HepG2 (cell line): ENCODE data around the gene GORASP2. TPM values are rescaled to one million over a fixed set of nuclear protein-coding genes. Genes with fewer than 3 reads are reported as not detected.

ENCODE experiments used
- FOXA1 ChIP-seq, 2 experiments: fragments of 450-650 bp in 1 of 2; sonication (generic) in 1 of 2; formaldehyde crosslinking in 1 of 2; IDR thresholded peaks; 2 replicates each; pipeline versions ENCODE4 v1.4.0 to v1.6.1; 2016 to 2020; ENCODE audit warnings: missing genetic modification reagents in 1 of 2
- FOXK2 ChIP-seq: fragments of 450-650 bp; IDR thresholded peaks from 2 replicates; pipeline ENCODE4 v1.6.1; 2016
- KAT8 ChIP-seq: IDR thresholded peaks from 2 replicates; pipeline ENCODE4 v1.6.1; 2016; ENCODE audit warnings: missing genetic modification reagents, missing compliant biosample characterization
- NCOA5 ChIP-seq: sonication (generic); formaldehyde crosslinking; IDR thresholded peaks from 2 replicates; pipeline ENCODE4 v1.4.0; 2020; ENCODE audit warnings: missing genetic modification reagents
- RBFOX2 ChIP-seq: fragments of 200-400 bp; formaldehyde crosslinking; IDR thresholded peaks from 2 replicates; pipeline ENCODE4 v1.6.1; 2017; ENCODE audit warnings: low read depth, mild to moderate bottlenecking, low read length
- ZFP41 ChIP-seq: sonication (generic); formaldehyde crosslinking; IDR thresholded peaks from 2 replicates; pipeline ENCODE4 v1.4.0; 2020; ENCODE audit warnings: mild to moderate bottlenecking, missing genetic modification reagents, borderline replicate concordance
- ZKSCAN8 ChIP-seq: IDR thresholded peaks from 2 replicates; pipeline ENCODE4 v1.6.1; 2016; ENCODE audit warnings: borderline replicate concordance, missing genetic modification reagents, missing compliant biosample characterization
- ZNF318 ChIP-seq: sonication (generic); formaldehyde crosslinking; IDR thresholded peaks from 2 replicates; pipeline ENCODE4 v1.4.0; 2020; ENCODE audit warnings: mild to moderate bottlenecking, missing genetic modification reagents
- ZNF83 ChIP-seq: sonication (generic); formaldehyde crosslinking; IDR thresholded peaks from 2 replicates; pipeline ENCODE4 v1.4.0; 2020; ENCODE audit warnings: missing genetic modification reagents, mild to moderate bottlenecking, borderline replicate concordance
- polyA plus RNA-seq, 8 experiments: library from polyadenylated mRNA; depleted of rRNA in 3 of 8; stranded (reverse) in 7 of 8; unstranded in 1 of 8; fragments of >200 nt; fragmentation: Illumina TruSeq in 4 of 8; extraction: Trizol in 4 of 8; gene quantifications; 2 replicates each; pipeline versions ENCODE4 v1.2.1 to v1.2.3, GENCODE V29; 2011 to 2016; ENCODE audit warnings: low read depth in 4 of 8, missing spikeins in 1 of 8, mixed read lengths in 1 of 8; ENCODE audit not compliant: insufficient read depth in 1 of 8
- total RNA-seq, 5 experiments: library from RNA; depleted of rRNA; stranded (reverse); fragments of >200 nt; fragmentation: Illumina TruSeq; extraction: Trizol; gene quantifications; 2 replicates each; pipeline ENCODE4 v1.2.3, GENCODE V29; 2016; ENCODE audit warnings: low read depth in 1 of 5
- TF ChIP-seq, protein P1 (sequence below): sonication (generic); formaldehyde crosslinking; IDR thresholded peaks from 2 replicates; pipeline ENCODE4 v1.4.0; 2020; ENCODE audit warnings: missing genetic modification reagents
- TF ChIP-seq, protein P2 (sequence below): sonication (generic); formaldehyde crosslinking; IDR thresholded peaks from one replicate; pipeline ENCODE4 v1.5.1; 2020; ENCODE audit warnings: mild to moderate bottlenecking, missing genetic modification reagents; ENCODE audit errors: not compliant biosample characterization

Gene GORASP2
- total and polyA plus RNA-seq, 2 of the 13 experiments (the other 11 are each of a cell fraction or from before 2014, with no cell fraction given) = 103 to 239 TPM

GRCh38 chr2:170928036-170928823 is 823 bp upstream of the GORASP2 start (continued):
- TF ChIP-seq, protein P1, sequence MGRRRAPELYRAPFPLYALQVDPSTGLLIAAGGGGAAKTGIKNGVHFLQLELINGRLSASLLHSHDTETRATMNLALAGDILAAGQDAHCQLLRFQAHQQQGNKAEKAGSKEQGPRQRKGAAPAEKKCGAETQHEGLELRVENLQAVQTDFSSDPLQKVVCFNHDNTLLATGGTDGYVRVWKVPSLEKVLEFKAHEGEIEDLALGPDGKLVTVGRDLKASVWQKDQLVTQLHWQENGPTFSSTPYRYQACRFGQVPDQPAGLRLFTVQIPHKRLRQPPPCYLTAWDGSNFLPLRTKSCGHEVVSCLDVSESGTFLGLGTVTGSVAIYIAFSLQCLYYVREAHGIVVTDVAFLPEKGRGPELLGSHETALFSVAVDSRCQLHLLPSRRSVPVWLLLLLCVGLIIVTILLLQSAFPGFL = no peak
- TF ChIP-seq KAT8 (CRISPR knock-in tag) = peak; percentile 73
- no peak for TF ChIP-seq ZFP41 (CRISPR knock-in tag)
- no peak for TF ChIP-seq NCOA5
- TF ChIP-seq, protein P2, sequence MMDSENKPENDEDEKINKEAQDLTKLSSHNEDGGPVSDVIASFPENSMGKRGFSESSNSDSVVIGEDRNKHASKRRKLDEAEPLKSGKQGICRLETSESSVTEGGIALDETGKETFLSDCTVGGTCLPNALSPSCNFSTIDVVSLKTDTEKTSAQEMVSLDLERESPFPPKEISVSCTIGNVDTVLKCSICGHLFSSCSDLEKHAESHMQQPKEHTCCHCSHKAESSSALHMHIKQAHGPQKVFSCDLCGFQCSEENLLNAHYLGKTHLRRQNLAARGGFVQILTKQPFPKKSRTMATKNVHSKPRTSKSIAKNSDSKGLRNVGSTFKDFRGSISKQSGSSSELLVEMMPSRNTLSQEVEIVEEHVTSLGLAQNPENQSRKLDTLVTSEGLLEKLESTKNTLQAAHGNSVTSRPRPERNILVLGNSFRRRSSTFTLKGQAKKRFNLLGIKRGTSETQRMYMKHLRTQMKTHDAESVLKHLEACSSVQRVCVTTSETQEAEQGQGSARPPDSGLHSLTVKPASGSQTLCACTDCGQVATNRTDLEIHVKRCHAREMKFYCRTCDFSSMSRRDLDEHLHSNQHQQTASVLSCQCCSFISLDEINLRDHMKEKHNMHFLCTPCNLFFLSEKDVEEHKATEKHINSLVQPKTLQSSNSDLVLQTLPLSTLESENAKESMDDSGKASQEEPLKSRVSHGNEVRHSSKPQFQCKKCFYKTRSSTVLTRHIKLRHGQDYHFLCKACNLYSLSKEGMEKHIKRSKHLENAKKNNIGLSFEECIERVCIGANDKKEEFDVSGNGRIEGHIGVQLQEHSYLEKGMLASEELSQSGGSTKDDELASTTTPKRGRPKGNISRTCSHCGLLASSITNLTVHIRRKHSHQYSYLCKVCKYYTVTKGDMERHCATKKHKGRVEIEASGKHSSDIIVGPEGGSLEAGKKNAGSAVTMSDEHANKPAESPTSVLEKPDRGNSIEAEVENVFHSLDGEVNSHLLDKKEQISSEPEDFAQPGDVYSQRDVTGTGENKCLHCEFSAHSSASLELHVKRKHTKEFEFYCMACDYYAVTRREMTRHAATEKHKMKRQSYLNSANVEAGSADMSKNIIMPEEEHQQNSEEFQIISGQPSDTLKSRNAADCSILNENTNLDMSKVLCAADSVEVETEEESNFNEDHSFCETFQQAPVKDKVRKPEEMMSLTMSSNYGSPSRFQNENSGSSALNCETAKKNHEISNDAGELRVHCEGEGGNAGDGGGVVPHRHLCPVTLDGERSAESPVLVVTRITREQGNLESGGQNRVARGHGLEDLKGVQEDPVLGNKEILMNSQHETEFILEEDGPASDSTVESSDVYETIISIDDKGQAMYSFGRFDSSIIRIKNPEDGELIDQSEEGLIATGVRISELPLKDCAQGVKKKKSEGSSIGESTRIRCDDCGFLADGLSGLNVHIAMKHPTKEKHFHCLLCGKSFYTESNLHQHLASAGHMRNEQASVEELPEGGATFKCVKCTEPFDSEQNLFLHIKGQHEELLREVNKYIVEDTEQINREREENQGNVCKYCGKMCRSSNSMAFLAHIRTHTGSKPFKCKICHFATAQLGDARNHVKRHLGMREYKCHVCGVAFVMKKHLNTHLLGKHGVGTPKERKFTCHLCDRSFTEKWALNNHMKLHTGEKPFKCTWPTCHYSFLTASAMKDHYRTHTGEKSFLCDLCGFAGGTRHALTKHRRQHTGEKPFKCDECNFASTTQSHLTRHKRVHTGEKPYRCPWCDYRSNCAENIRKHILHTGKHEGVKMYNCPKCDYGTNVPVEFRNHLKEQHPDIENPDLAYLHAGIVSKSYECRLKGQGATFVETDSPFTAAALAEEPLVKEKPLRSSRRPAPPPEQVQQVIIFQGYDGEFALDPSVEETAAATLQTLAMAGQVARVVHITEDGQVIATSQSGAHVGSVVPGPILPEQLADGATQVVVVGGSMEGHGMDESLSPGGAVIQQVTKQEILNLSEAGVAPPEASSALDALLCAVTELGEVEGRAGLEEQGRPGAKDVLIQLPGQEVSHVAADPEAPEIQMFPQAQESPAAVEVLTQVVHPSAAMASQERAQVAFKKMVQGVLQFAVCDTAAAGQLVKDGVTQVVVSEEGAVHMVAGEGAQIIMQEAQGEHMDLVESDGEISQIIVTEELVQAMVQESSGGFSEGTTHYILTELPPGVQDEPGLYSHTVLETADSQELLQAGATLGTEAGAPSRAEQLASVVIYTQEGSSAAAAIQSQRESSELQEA (CRISPR knock-in tag) = no peak
- peak; percentile 69; the same call in 1 of the 2 replicates for TF ChIP-seq ZKSCAN8 (CRISPR knock-in tag)
- TF ChIP-seq FOXK2 = peak; percentile 57; the same call in 1 of the 2 replicates
- TF ChIP-seq ZNF318 (CRISPR knock-in tag) = no peak; the same call in 1 of the 2 replicates
- TF ChIP-seq FOXA1 (IDR thresholded peaks at IDR 0.05) = no peak
- TF ChIP-seq FOXA1 (CRISPR knock-in tag; IDR thresholded peaks at IDR 0.05) = peak; percentile 67
- TF ChIP-seq RBFOX2 = no peak
- TF ChIP-seq ZNF83 = no peak
